ENCODE measurements around the gene HSFX3. TPM values are rescaled to one million over a fixed set of nuclear protein-coding genes. Genes with fewer than 3 reads are reported as not detected.

HSFX3 gene
- total RNA-seq, 1 experiment from 2014 or later, result not detected

DNA sequence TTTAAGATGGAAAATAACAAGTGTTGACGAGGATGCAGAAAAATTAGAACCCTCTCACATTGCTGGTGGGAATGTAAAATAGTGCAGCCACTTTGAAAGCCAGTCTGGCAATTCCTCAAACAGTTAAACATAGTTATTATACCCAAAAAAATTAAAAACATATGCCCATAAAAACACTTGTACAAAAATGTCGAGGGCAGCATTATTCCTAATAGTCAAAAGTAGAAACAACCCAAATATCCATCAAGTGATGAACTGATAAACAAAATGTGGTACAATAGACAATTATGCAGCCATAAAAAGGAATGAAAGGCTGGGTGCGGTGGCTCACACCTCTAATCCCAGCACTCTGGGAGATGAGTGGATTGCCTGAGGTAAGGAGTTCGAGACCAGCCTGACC lies 51.0 kb downstream of the HSFX3 start:
- no peak for TF ChIP-seq EZH2 (IDR thresholded peaks at IDR 0.05; ENCODE audit: low read depth)
- TF ChIP-seq, protein P1, sequence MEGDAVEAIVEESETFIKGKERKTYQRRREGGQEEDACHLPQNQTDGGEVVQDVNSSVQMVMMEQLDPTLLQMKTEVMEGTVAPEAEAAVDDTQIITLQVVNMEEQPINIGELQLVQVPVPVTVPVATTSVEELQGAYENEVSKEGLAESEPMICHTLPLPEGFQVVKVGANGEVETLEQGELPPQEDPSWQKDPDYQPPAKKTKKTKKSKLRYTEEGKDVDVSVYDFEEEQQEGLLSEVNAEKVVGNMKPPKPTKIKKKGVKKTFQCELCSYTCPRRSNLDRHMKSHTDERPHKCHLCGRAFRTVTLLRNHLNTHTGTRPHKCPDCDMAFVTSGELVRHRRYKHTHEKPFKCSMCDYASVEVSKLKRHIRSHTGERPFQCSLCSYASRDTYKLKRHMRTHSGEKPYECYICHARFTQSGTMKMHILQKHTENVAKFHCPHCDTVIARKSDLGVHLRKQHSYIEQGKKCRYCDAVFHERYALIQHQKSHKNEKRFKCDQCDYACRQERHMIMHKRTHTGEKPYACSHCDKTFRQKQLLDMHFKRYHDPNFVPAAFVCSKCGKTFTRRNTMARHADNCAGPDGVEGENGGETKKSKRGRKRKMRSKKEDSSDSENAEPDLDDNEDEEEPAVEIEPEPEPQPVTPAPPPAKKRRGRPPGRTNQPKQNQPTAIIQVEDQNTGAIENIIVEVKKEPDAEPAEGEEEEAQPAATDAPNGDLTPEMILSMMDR (conservative IDR thresholded peaks at IDR 0.05), result no peak
- H2AFZ ChIP-seq, result no peak overlapping the region
- peaks cover 15% of the 10 kb centered on the region for H3K79me2 ChIP-seq (ENCODE audit: low read depth)
- no peaks in the 10 kb centered on the region for H4K20me1 ChIP-seq (ENCODE audit: insufficient read depth)
- H3K27ac ChIP-seq, result no peak overlapping the region
- peaks cover 48% of the 10 kb centered on the region for H3F3A ChIP-seq (ENCODE audit: insufficient read depth, low read depth)
- no peak overlapping the region for H3K4me3 ChIP-seq
- no peaks in the 10 kb centered on the region for H3K9me3 ChIP-seq (ENCODE audit: insufficient read depth, low read depth)
- POLR2A ChIA-PET (ENCODE audit: unreplicated experiment), result no interaction called here
- no TSS peak for BruUV-seq (replicated peaks)
- peaks cover 62% of the 10 kb centered on the region for H3K36me3 ChIP-seq (ENCODE audit: low read depth)
- DNase-seq, result no peak
- H3K9me2 ChIP-seq (ENCODE audit: insufficient read depth), result no peaks in the 10 kb centered on the region
- CTCF ChIA-PET, result interaction anchor here (0.7 kb wide), 1 partner anchor 1199 kb away, joined by 9 read pairs; no protein-coding TSS in a partner anchor
- intact Hi-C loops (cut with micrococcal nuclease; ENCODE audit: unreplicated experiment), result loop anchor here (10.0 kb wide), 1 partner anchor 1584 kb away; the partner anchor contains the start of gene FMR1
- no peak overlapping the region for H3K4me2 ChIP-seq
- H3K27me3 ChIP-seq (ENCODE audit: insufficient read depth, low read depth), result no peaks in the 10 kb centered on the region
- H3K4me1 ChIP-seq (replicated peaks; ENCODE audit: insufficient read depth), result peaks cover 49% of the 10 kb centered on the region

Other genes starting within 250 kb of the HSFX3 start
- gene IDS, start 44.6 kb downstream of the HSFX3 start, total RNA-seq (2021), result 169 and 214 TPM in 2 replicates
- gene EOLA1, start 8.9 kb downstream of the HSFX3 start, total RNA-seq (2021), result 24.3 and 25.1 TPM in 2 replicates
- not detected in 2 replicates for gene MAGEA9B, start 37.5 kb upstream of the HSFX3 start, total RNA-seq (2021)
- 0.28 and 0.80 TPM in 2 replicates for gene HSFX2, start 45.4 kb upstream of the HSFX3 start, total RNA-seq (2021)
- 39.5 and 45.7 TPM in 2 replicates for gene TMEM185A, start 81.9 kb upstream of the HSFX3 start, total RNA-seq (2021)
- not detected in 2 replicates for gene MAGEA11, start 162.1 kb upstream of the HSFX3 start, total RNA-seq (2021)
- 2.4 and 3.0 TPM in 2 replicates for gene HSFX1, start 224.1 kb upstream of the HSFX3 start, total RNA-seq (2021)
- not detected in 2 replicates for gene MAGEA9, start 232.0 kb upstream of the HSFX3 start, total RNA-seq (2021)

Measured in PC-9 (cell line).